Thyroid gland (tissue), 4 donors: ENCODE results near the gene CLEC2A. TPM values are rescaled to one million over a fixed set of nuclear protein-coding genes. Genes with fewer than 3 reads are reported as not detected.
"Not testable (repeated sequence)": the region's sequence is repeated elsewhere in the genome, so short reads cannot be mapped to it uniquely, and the experiment has no call there.

Source experiments
- DNase-seq, 2 donors: peaks; one replicate each; pipeline ENCODE4 v3.0.0-alpha.2; 2019
- H3K27ac ChIP-seq, 3 donors: fragments of 200-600 bp; sonication (generic); 1 replicate in 2 of 3; 2 replicates in 1 of 3; pipeline ENCODE4 v1.5.1; 2016 to 2019; ENCODE audit warnings: mild to moderate bottlenecking in 1 of 3, moderate library complexity in 1 of 3
- H3K27me3 ChIP-seq: fragments of 200-600 bp; sonication (generic); one replicate; pipeline ENCODE4 v1.5.1; 2019
- H3K36me3 ChIP-seq, 2 donors: fragments of 200-600 bp; sonication (generic); one replicate each; pipeline ENCODE4 v1.5.1; 2016 to 2019
- H3K4me1 ChIP-seq, 2 donors: fragments of 200-600 bp; sonication (generic); one replicate each; pipeline ENCODE4 v1.5.1; 2017 to 2019
- H3K4me3 ChIP-seq, 3 donors: fragments of 200-600 bp; sonication (generic); replicated peaks in 1 of 3; 1 replicate in 2 of 3; 2 replicates in 1 of 3; pipeline ENCODE4 v1.5.1; 2016; ENCODE audit warnings: mild to moderate bottlenecking in 1 of 3
- H3K9me3 ChIP-seq: fragments of 200-600 bp; sonication (generic); one replicate; pipeline ENCODE4 v1.5.1; 2017
- CTCF ChIP-seq, 6 experiments: fragments of 200-600 bp in 3 of 6; fragments of 450-650 bp in 3 of 6; sonication (generic) in 3 of 6; IDR thresholded peaks; one replicate each; pipeline ENCODE4 v1.5.1; 2016 to 2019; ENCODE audit warnings: antibody characterized with exemption in 6 of 6, mild to moderate bottlenecking in 2 of 6, inconsistent platforms in 1 of 6, moderate library complexity in 1 of 6
- POLR2A ChIP-seq, 2 donors: fragments of 450-650 bp; IDR thresholded peaks; one replicate each; pipeline ENCODE4 v1.6.1; 2017; ENCODE audit warnings: antibody characterized with exemption in 2 of 2, mild to moderate bottlenecking in 2 of 2, moderate library complexity in 1 of 2
- WGBS, 2 donors: methylation state at CpG; one replicate each; pipeline ENCODE4 v1.1.5; 2017; 5-methylcytosine and 5-hydroxymethylcytosine counted together
- intact Hi-C: fragments of 100-400 bp; cut with DNase I; formaldehyde crosslinking; loops from one replicate; pipeline ENCODE4 v1.15.1; 2023
- total RNA-seq, 4 donors: library from RNA; depleted of rRNA; stranded (reverse); fragments of >200 nt; gene quantifications; one replicate each; pipeline ENCODE4 v1.2.3, GENCODE V29; 2016

The CLEC2A gene
- not detected for total RNA-seq

GRCh38 chr12:9932270-9932669 lies at the start of gene CLEC2A:
CLEC2A (minus strand) TSS chr12:9932370; CDS start chr12:9932329, 41 bp downstream.
- H3K27ac ChIP-seq: no peak within 1 kb of the TSS
- intact Hi-C loops: no loop called here
- no peak for DNase-seq
- no peaks in the 10 kb centered on the region for H3K36me3 ChIP-seq
- no peak within 1 kb of the TSS for H3K4me3 ChIP-seq
- H3K27me3 ChIP-seq: no peaks in the 10 kb centered on the region
- H3K9me3 ChIP-seq: no peaks in the 10 kb centered on the region
- TF ChIP-seq POLR2A (IDR thresholded peaks at IDR 0.05) (no peak), CTCF (IDR thresholded peaks at IDR 0.05) (no peak)
- WGBS, 2 donors: 87 to 88% methylated on average over 6 of the region's 6 CpGs
- H3K4me1 ChIP-seq: no peaks in the 10 kb centered on the region

GRCh38 chr12:9980126-9980525 lies 48.0 kb upstream of the CLEC2A start:
- no peak overlapping the region for H3K27ac ChIP-seq
- no peaks in the 10 kb centered on the region for H3K27me3 ChIP-seq
- H3K36me3 ChIP-seq: no peaks in the 10 kb centered on the region
- 66 to 71% methylated on average over 3 of the region's 3 CpGs for WGBS, 2 donors
- no peaks in the 10 kb centered on the region for H3K9me3 ChIP-seq
- no peaks in the 10 kb centered on the region for H3K4me1 ChIP-seq
- intact Hi-C loops: no loop called here
- H3K4me3 ChIP-seq: no peak overlapping the region
- no peak for TF ChIP-seq CTCF (IDR thresholded peaks at IDR 0.05)
- no peak for TF ChIP-seq POLR2A (IDR thresholded peaks at IDR 0.05)
- no peak for DNase-seq

GRCh38 chr12:9977916-9978315 lies 45.7 kb upstream of the CLEC2A start:
- H3K4me1 ChIP-seq: no peaks in the 10 kb centered on the region
- H3K4me3 ChIP-seq: no peak overlapping the region
- intact Hi-C loops: no loop called here
- H3K27me3 ChIP-seq: no peaks in the 10 kb centered on the region
- no peaks in the 10 kb centered on the region for H3K9me3 ChIP-seq
- no peaks in the 10 kb centered on the region for H3K36me3 ChIP-seq
- TF ChIP-seq CTCF (IDR thresholded peaks at IDR 0.05) (no peak), POLR2A (IDR thresholded peaks at IDR 0.05) (no peak)
- H3K27ac ChIP-seq: no peak overlapping the region
- no peak for DNase-seq

GRCh38 chr12:9976626-9977025 lies 44.5 kb upstream of the CLEC2A start:
- DNase-seq, H3K27ac ChIP-seq, H3K4me1 ChIP-seq, H3K4me3 ChIP-seq, H3K36me3 ChIP-seq, H3K9me3 ChIP-seq, intact Hi-C loops, H3K27me3 ChIP-seq: not testable (repeated sequence)
- 60 to 64% methylated on average over 5 of the region's 5 CpGs for WGBS, 2 donors

- H3K4me3 ChIP-seq: no peak overlapping the region
- H3K4me1 ChIP-seq: no peaks in the 10 kb centered on the region
- 83 to 90% methylated on average over 2 of the region's 2 CpGs for WGBS, 2 donors
- no peaks in the 10 kb centered on the region for H3K9me3 ChIP-seq
- H3K27ac ChIP-seq: no peak overlapping the region
- TF ChIP-seq POLR2A (IDR thresholded peaks at IDR 0.05) (no peak), CTCF (IDR thresholded peaks at IDR 0.05) (no peak)
- intact Hi-C loops: no loop called here
- no peaks in the 10 kb centered on the region for H3K36me3 ChIP-seq
- H3K27me3 ChIP-seq: no peaks in the 10 kb centered on the region
- no peak for DNase-seq
Observed at GRCh38 chr12:9975614-9976013, 43.4 kb upstream of the CLEC2A start.

- H3K9me3 ChIP-seq, DNase-seq, H3K36me3 ChIP-seq, intact Hi-C loops, H3K27me3 ChIP-seq, H3K27ac ChIP-seq, H3K4me1 ChIP-seq, H3K4me3 ChIP-seq: not testable (repeated sequence)
- WGBS, 2 donors: 97 to 99% methylated on average over 2 of the region's 2 CpGs
Observed at GRCh38 chr12:9974731-9975130, 42.6 kb upstream of the CLEC2A start.
